ENCODE results near the gene XCR1.

XCR1 gene

DNA sequence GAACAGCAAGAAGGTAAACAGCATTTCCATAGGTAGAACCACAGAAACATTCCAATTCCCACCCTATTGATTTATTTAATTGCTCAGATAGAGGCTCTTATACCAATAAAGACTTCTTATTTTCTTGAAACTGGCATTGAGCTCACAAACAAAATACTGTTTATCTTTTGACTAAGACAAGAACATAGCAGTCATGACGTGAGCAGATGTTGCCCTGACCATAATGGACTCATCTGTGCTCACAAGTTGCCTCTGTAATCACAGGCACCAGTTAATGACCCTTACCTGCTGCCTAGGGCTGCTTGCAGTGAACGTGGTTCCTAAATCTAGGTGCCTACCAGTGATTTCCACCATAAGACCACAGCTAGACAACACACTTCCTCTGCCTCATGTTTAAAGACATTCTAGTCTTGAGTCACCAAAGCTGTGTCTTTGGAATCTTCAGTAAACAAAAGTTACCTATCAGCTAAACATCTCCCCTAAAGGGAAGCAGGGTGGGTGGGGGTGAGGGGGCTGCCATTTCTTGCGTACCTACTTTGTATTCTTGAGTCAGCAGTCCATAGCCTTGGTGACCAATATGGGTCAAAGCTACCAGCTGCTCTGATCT, 33.8 kb downstream of the XCR1 start:
- no peak for DNase-seq (ENCODE audit: low read depth)
- no peak overlapping the region for H3K4me3 ChIP-seq (ENCODE audit: low read depth, low read length)
- TF ChIP-seq, protein P1, sequence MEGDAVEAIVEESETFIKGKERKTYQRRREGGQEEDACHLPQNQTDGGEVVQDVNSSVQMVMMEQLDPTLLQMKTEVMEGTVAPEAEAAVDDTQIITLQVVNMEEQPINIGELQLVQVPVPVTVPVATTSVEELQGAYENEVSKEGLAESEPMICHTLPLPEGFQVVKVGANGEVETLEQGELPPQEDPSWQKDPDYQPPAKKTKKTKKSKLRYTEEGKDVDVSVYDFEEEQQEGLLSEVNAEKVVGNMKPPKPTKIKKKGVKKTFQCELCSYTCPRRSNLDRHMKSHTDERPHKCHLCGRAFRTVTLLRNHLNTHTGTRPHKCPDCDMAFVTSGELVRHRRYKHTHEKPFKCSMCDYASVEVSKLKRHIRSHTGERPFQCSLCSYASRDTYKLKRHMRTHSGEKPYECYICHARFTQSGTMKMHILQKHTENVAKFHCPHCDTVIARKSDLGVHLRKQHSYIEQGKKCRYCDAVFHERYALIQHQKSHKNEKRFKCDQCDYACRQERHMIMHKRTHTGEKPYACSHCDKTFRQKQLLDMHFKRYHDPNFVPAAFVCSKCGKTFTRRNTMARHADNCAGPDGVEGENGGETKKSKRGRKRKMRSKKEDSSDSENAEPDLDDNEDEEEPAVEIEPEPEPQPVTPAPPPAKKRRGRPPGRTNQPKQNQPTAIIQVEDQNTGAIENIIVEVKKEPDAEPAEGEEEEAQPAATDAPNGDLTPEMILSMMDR (IDR thresholded peaks at IDR 0.05; ENCODE audit: low read depth, low read length, missing control alignments), result no peak

DNA sequence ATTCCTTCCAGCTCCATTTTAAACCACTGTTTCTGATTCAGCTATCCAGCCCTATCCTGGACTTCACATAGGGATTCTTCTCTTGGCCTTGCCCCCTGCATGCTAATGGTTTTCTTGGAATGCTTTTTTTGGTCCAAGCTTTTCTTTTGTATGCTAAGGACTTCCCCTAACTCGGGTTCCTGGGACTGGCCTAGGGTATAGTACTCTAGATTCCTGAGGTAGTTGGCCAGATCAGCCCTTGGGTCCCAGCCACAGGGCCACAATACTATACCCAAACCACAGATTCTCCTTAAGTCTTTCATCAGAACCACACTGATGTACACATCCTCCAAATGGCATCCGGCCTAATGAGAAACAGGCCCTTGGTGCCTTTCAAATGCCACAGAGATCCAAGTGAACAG, 34.5 kb downstream of the XCR1 start:
- no peak for DNase-seq (ENCODE audit: low read depth)
- no peak overlapping the region for H3K4me3 ChIP-seq (ENCODE audit: low read depth, low read length)
- TF ChIP-seq, protein P1 (IDR thresholded peaks at IDR 0.05; ENCODE audit: low read depth, low read length, missing control alignments), result no peak

DNA sequence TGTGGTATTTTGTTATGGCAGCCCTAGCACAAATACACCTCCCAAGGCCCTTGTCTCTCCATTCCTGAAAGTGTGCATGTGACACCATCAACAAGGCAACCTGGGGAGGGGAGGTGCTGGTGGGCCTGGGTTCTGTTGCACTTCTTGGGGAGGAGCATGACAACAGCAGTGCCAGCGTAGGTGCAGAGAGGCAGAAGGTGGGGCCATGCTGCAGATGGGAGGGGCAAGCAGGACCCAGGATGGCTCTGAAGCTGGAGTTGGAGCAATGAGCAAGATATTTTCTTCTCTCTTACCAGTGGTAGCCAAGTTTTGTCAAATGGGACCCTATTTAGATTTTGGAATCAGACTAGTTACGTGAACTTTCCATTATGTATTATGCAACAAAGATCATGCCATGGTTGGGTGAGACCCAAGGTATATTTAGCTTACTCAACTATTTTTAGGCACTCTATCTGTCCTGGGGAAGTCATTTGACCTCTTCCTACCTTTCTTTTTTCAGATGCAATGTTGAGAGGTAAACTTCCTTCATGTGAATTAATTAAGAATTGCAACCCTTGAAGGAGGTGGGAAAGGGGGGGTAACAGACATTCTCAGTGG, 35.1 kb downstream of the XCR1 start:
- TF ChIP-seq, protein P1 (IDR thresholded peaks at IDR 0.05; ENCODE audit: low read depth, low read length, missing control alignments), result no peak
- DNase-seq (ENCODE audit: low read depth), result no peak
- no peak overlapping the region for H3K4me3 ChIP-seq (ENCODE audit: low read depth, low read length)

DNA sequence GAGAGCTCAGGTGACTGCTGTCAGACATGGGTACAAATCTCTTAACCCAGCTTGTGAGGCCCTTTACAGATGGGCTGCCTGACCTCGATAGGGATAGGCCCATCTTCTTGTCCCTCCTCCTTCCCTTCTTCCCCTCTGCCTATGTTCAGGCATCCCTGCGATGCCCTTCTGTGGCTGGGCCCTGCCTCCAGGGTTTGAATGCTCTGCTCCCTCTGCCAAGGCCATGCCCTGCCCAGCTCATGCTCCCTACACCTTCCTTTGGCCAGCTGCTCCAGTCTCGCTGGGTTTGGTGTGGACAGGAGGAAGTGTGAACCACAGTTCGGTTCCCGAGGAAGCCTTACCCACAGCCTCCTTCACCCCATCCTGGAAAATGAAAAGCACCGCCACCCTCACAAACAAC, 35.9 kb downstream of the XCR1 start:
- TF ChIP-seq, protein P1 (IDR thresholded peaks at IDR 0.05; ENCODE audit: low read depth, low read length, missing control alignments), result no peak
- H3K4me3 ChIP-seq (ENCODE audit: low read depth, low read length), result no peak overlapping the region
- no peak for DNase-seq (ENCODE audit: low read depth)

DNA sequence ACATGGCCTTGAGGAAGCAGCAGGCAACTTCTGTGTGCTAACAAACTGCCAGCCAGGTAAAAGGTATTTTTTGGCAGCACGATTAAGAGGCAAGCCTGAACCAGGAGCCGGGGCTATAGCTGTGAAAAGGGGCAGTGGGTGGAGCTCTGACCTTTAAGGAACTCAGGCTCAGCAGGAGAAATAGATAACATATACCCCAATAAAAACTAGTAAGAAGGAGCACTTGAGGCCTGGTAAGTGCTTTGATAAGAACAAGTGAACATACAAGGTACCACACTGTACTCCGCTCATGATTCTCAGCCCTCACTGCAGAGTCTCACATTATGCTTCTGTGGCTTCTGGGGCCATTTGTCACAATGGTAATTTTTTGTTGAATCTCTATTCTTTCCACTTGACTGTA, 37.1 kb downstream of the XCR1 start:
- no peak overlapping the region for H3K4me3 ChIP-seq (ENCODE audit: low read depth, low read length)
- TF ChIP-seq, protein P1 (IDR thresholded peaks at IDR 0.05; ENCODE audit: low read depth, low read length, missing control alignments), result no peak
- DNase-seq (ENCODE audit: low read depth), result no peak

DNA sequence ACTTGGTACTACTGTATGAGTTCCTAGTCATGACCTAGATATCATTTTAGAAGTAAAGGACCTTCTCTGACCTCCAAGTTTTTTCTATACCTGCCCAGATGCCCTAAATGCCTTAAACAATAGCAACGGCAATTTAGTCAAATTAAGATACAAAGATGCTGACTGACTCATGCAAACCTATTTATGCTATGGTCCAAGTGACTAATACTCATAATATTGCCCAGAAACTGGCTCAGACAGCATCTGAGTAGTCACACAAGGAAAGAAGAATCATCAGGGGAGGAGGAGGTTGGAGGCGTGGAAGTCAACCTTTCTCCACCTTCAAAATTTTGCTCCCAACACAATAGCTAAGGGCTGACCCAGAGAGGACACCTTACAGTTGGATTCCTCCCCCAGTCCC, 38.5 kb downstream of the XCR1 start:
- no peak for DNase-seq (ENCODE audit: low read depth)
- H3K4me3 ChIP-seq (ENCODE audit: low read depth, low read length), result no peak overlapping the region
- TF ChIP-seq, protein P1 (IDR thresholded peaks at IDR 0.05; ENCODE audit: low read depth, low read length, missing control alignments), result no peak

DNA sequence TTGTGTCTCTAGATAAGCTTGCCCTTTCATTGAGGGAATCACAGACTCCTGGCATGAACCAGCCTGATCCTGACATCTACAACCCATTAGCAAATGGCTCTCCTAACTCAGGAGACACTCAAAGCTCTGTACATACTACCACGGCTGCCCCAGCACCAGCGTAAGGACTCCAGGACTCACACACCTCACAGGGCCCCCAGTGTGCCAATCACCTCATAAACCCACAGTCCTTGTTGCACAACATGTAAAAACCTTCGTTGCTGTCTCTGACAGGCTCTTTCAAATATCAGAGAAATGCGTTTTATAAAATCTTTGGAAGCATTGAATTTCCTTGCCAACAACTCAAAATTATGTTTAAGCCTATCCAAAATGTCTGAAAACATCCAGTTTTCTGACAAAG, 38.9 kb downstream of the XCR1 start:
- TF ChIP-seq, protein P1 (IDR thresholded peaks at IDR 0.05; ENCODE audit: low read depth, low read length, missing control alignments), result no peak
- no peak overlapping the region for H3K4me3 ChIP-seq (ENCODE audit: low read depth, low read length)
- no peak for DNase-seq (ENCODE audit: low read depth)
